Mesendoderm (in vitro differentiated cells): Measurements from ENCODE around the gene FAM117A.

Experiments used
- DNase-seq: peaks from one replicate; pipeline ENCODE4 v3.0.0; 2013
- H2AK5ac ChIP-seq: 2 replicates; pipeline ENCODE4 v1.6.1; 2013; ENCODE audit warnings: low read length, inconsistent platforms
- H2BK120ac ChIP-seq: 2 replicates; pipeline ENCODE4 v1.6.1; 2013; ENCODE audit warnings: low read depth, mild to moderate bottlenecking, low read length, moderate library complexity, mixed read lengths
- H2BK15ac ChIP-seq: replicated peaks from 2 replicates; pipeline ENCODE4 v1.6.1; 2013; ENCODE audit warnings: low read depth, mild to moderate bottlenecking, moderate library complexity
- H2BK5ac ChIP-seq: 2 replicates; pipeline ENCODE4 v1.6.1; 2013; ENCODE audit warnings: low read length, inconsistent platforms
- H3K18ac ChIP-seq: 2 replicates; pipeline ENCODE4 v1.6.1; 2013; ENCODE audit warnings: mild to moderate bottlenecking, low read length, mixed read lengths
- H3K23ac ChIP-seq: one replicate; pipeline ENCODE4 v1.6.1; 2013; ENCODE audit warnings: low read length
- H3K27ac ChIP-seq: 2 replicates; pipeline ENCODE4 v1.5.1; 2013; ENCODE audit warnings: low read depth, mild to moderate bottlenecking, inconsistent platforms, low read length, moderate library complexity
- H3K27me3 ChIP-seq: 2 replicates; pipeline ENCODE4 v1.6.1; 2013; ENCODE audit warnings: low read length, control low read depth, mild to moderate bottlenecking, inconsistent platforms; ENCODE audit not compliant: insufficient read depth, poor library complexity
- H3K36me3 ChIP-seq: 2 replicates; pipeline ENCODE4 v1.6.1; 2013; ENCODE audit warnings: low read length, inconsistent platforms; ENCODE audit not compliant: control insufficient read depth, insufficient read depth
- H3K4ac ChIP-seq: one replicate; pipeline ENCODE4 v1.6.1; 2013; ENCODE audit warnings: low read depth, mild to moderate bottlenecking, low read length, moderate library complexity
- H3K4me1 ChIP-seq: 2 replicates; pipeline ENCODE4 v1.6.1; 2013; ENCODE audit warnings: low read depth, low read length, inconsistent platforms; ENCODE audit not compliant: control insufficient read depth
- H3K4me2 ChIP-seq: 2 replicates; pipeline ENCODE4 v1.6.1; 2013; ENCODE audit warnings: low read length
- H3K4me3 ChIP-seq: 2 replicates; pipeline ENCODE4 v1.5.1; 2013; ENCODE audit warnings: mild to moderate bottlenecking, low read length
- H3K56ac ChIP-seq: one replicate; pipeline ENCODE4 v1.6.1; 2013; ENCODE audit warnings: low read length
- H3K79me1 ChIP-seq: 2 replicates; pipeline ENCODE4 v1.6.1; 2013; ENCODE audit warnings: low read length, inconsistent platforms
- H3K79me2 ChIP-seq: 2 replicates; pipeline ENCODE4 v1.6.1; 2013; ENCODE audit warnings: mild to moderate bottlenecking, low read length; ENCODE audit not compliant: control insufficient read depth, insufficient read depth
- H3K9ac ChIP-seq: 2 replicates; pipeline ENCODE4 v1.6.1; 2013; ENCODE audit warnings: low read length, inconsistent platforms
- H4K5ac ChIP-seq: one replicate; pipeline ENCODE4 v1.6.1; 2013; ENCODE audit warnings: low read length
- H4K8ac ChIP-seq: one replicate; pipeline ENCODE4 v1.6.1; 2013; ENCODE audit warnings: low read depth, mild to moderate bottlenecking, control low read depth, low read length, moderate library complexity
- WGBS: extraction: QIAGEN DNeasy Blood & Tissue Kit; methylation state at CpG from one replicate; pipeline ENCODE4 v1.1.7; 2013; ENCODE audit warnings: low lambda C conversion rate, missing lambda C conversion rate; ENCODE audit not compliant: insufficient coverage; ENCODE audit errors: extremely low coverage; 5-methylcytosine and 5-hydroxymethylcytosine counted together

The FAM117A gene

GRCh38 chr17:49776551-49777300 is 12.8 kb upstream of the FAM117A start:
- no peak overlapping the region for H3K4me2 ChIP-seq
- no peak overlapping the region for H2BK120ac ChIP-seq
- no peak overlapping the region for H3K23ac ChIP-seq
- H4K5ac ChIP-seq = no peak overlapping the region
- no peaks in the 10 kb centered on the region for H3K36me3 ChIP-seq
- H3K4me3 ChIP-seq = no peak overlapping the region
- no peak overlapping the region for H3K9ac ChIP-seq
- no CpG with 5 or more reads among the region's 8 CpGs for WGBS
- no peaks in the 10 kb centered on the region for H3K79me1 ChIP-seq
- DNase-seq = no peak
- H2BK15ac ChIP-seq = no peak overlapping the region
- H3K4me1 ChIP-seq = no peaks in the 10 kb centered on the region
- H3K4ac ChIP-seq = no peak overlapping the region
- no peak overlapping the region for H3K56ac ChIP-seq
- H3K27ac ChIP-seq = no peak overlapping the region
- no peaks in the 10 kb centered on the region for H3K79me2 ChIP-seq
- H3K27me3 ChIP-seq = no peaks in the 10 kb centered on the region
- no peak overlapping the region for H4K8ac ChIP-seq
- H2BK5ac ChIP-seq = no peak overlapping the region
- H3K18ac ChIP-seq = no peak overlapping the region
- H2AK5ac ChIP-seq = no peak overlapping the region

- no peak overlapping the region for H2BK5ac ChIP-seq
- H3K4me1 ChIP-seq = no peaks in the 10 kb centered on the region
- no peak overlapping the region for H3K4me3 ChIP-seq
- H3K27ac ChIP-seq = no peak overlapping the region
- WGBS = no CpG with 5 or more reads among the region's 8 CpGs
- H4K8ac ChIP-seq = no peak overlapping the region
- no peaks in the 10 kb centered on the region for H3K27me3 ChIP-seq
- no peaks in the 10 kb centered on the region for H3K79me2 ChIP-seq
- H3K79me1 ChIP-seq = no peaks in the 10 kb centered on the region
- no peaks in the 10 kb centered on the region for H3K36me3 ChIP-seq
- peak; percentile 36 for DNase-seq
- H2BK15ac ChIP-seq = no peak overlapping the region
- H3K23ac ChIP-seq = no peak overlapping the region
- H3K9ac ChIP-seq = no peak overlapping the region
- H3K4me2 ChIP-seq = no peak overlapping the region
- H4K5ac ChIP-seq = no peak overlapping the region
- no peak overlapping the region for H2AK5ac ChIP-seq
- H3K4ac ChIP-seq = no peak overlapping the region
- no peak overlapping the region for H3K18ac ChIP-seq
- H2BK120ac ChIP-seq = no peak overlapping the region
- no peak overlapping the region for H3K56ac ChIP-seq
These were observed 11.8 kb upstream of the FAM117A start for GRCh38 chr17:49775546-49776260.

- peaks cover 2% of the 10 kb centered on the region for H3K4me1 ChIP-seq
These were observed 3.1 kb upstream of the FAM117A start for GRCh38 chr17:49766918-49767530.

GRCh38 chr17:49764559-49765180 is 739 bp upstream of the FAM117A start:
- no peaks in the 10 kb centered on the region for H3K36me3 ChIP-seq
- no peak overlapping the region for H4K5ac ChIP-seq
- H3K4ac ChIP-seq = no peak overlapping the region
- no peak overlapping the region for H2BK5ac ChIP-seq
- no peak overlapping the region for H3K27ac ChIP-seq
- H3K18ac ChIP-seq = peak overlapping the region; percentile 12
- H3K4me1 ChIP-seq = peaks cover 2% of the 10 kb centered on the region
- no peak overlapping the region for H4K8ac ChIP-seq
- WGBS = no CpG with 5 or more reads among the region's 8 CpGs
- no peak overlapping the region for H3K4me2 ChIP-seq
- peaks cover 6% of the 10 kb centered on the region for H3K79me2 ChIP-seq
- no peak overlapping the region for H2AK5ac ChIP-seq
- H3K23ac ChIP-seq = no peak overlapping the region
- H3K56ac ChIP-seq = no peak overlapping the region
- H2BK120ac ChIP-seq = no peak overlapping the region
- no peak overlapping the region for H3K9ac ChIP-seq
- H3K4me3 ChIP-seq = no peak overlapping the region
- peaks cover 6% of the 10 kb centered on the region for H3K79me1 ChIP-seq
- H2BK15ac ChIP-seq = no peak overlapping the region
- no peak for DNase-seq
- H3K27me3 ChIP-seq = no peaks in the 10 kb centered on the region

More at GRCh38 chr17:49766918-49767530, 3.1 kb upstream of the FAM117A start:
- H2BK120ac ChIP-seq = no peak overlapping the region
- H4K8ac ChIP-seq = no peak overlapping the region
- H3K4me2 ChIP-seq = no peak overlapping the region
- H2BK15ac ChIP-seq = no peak overlapping the region
- no peak overlapping the region for H4K5ac ChIP-seq
- no peak overlapping the region for H3K23ac ChIP-seq
- no peak overlapping the region for H3K9ac ChIP-seq
- H3K79me1 ChIP-seq = peaks cover 4% of the 10 kb centered on the region
- no peak for DNase-seq
- H2BK5ac ChIP-seq = no peak overlapping the region
- no peaks in the 10 kb centered on the region for H3K36me3 ChIP-seq
- H3K4ac ChIP-seq = no peak overlapping the region
- H3K79me2 ChIP-seq = peaks cover 6% of the 10 kb centered on the region
- no peak overlapping the region for H3K27ac ChIP-seq
- no peak overlapping the region for H3K4me3 ChIP-seq
- no peak overlapping the region for H3K18ac ChIP-seq
- no peak overlapping the region for H2AK5ac ChIP-seq
- H3K27me3 ChIP-seq = no peaks in the 10 kb centered on the region
- no peak overlapping the region for H3K56ac ChIP-seq
- no CpG with 5 or more reads among the region's 3 CpGs for WGBS

GRCh38 chr17:49762151-49762941 is 1.6 kb downstream of the FAM117A start:
- no peak overlapping the region for H4K8ac ChIP-seq
- H3K4me2 ChIP-seq = no peak overlapping the region
- H3K36me3 ChIP-seq = no peaks in the 10 kb centered on the region
- H3K79me1 ChIP-seq = peaks cover 8% of the 10 kb centered on the region
- no peak overlapping the region for H3K23ac ChIP-seq
- H3K4me3 ChIP-seq = no peak overlapping the region
- H3K4me1 ChIP-seq = peaks cover 2% of the 10 kb centered on the region
- H3K18ac ChIP-seq = no peak overlapping the region
- no peak overlapping the region for H2AK5ac ChIP-seq
- no peaks in the 10 kb centered on the region for H3K27me3 ChIP-seq
- H3K27ac ChIP-seq = no peak overlapping the region
- no CpG with 5 or more reads among the region's 6 CpGs for WGBS
- no peak overlapping the region for H2BK5ac ChIP-seq
- no peak overlapping the region for H2BK120ac ChIP-seq
- no peak for DNase-seq
- H4K5ac ChIP-seq = no peak overlapping the region
- H3K56ac ChIP-seq = no peak overlapping the region
- peak overlapping the region; percentile 72 for H3K9ac ChIP-seq
- H3K79me2 ChIP-seq = peaks cover 6% of the 10 kb centered on the region
- no peak overlapping the region for H3K4ac ChIP-seq
- no peak overlapping the region for H2BK15ac ChIP-seq
